Lower leg skin (tissue), 3 donors: ENCODE results near the gene GNAT3.

Experiments used
- CTCF ChIP-seq, 3 donors: fragments of 450-650 bp; IDR thresholded peaks; one replicate each; pipeline ENCODE4 v1.5.1; 2016; ENCODE audit warnings: antibody characterized with exemption in 3 of 3, mild to moderate bottlenecking in 3 of 3, moderate library complexity in 2 of 3
- POLR2A ChIP-seq, 2 donors: fragments of 450-650 bp; IDR thresholded peaks; one replicate each; pipeline ENCODE4 v1.6.1; 2016 to 2017; ENCODE audit warnings: antibody characterized with exemption in 2 of 2, mild to moderate bottlenecking in 1 of 2, moderate library complexity in 1 of 2

GRCh38 chr7:80508440-80508839 is 3.4 kb downstream of the GNAT3 start:
- no peak for TF ChIP-seq CTCF (IDR thresholded peaks at IDR 0.05)
- no peak for TF ChIP-seq POLR2A (IDR thresholded peaks at IDR 0.05)
